Neural progenitor cell (in vitro differentiated cells): ENCODE data around the gene PKD1L1. TPM values are rescaled to one million over a fixed set of nuclear protein-coding genes. Genes with fewer than 3 reads are reported as not detected.

Experiments
- DNase-seq: peaks from one replicate; pipeline ENCODE4 v3.0.0-alpha.2; 2016; ENCODE audit warnings: low spot score
- H2AFZ ChIP-seq: fragments of 200-600 bp; sonication (generic); replicated peaks from 2 replicates; pipeline ENCODE4 v1.6.1; 2016; ENCODE audit warnings: antibody characterized with exemption
- H3F3A ChIP-seq: fragments of 200-600 bp; sonication (generic); 2 replicates; pipeline ENCODE4 v1.6.1; 2016; ENCODE audit warnings: antibody characterized with exemption, low read depth
- H3K27ac ChIP-seq: fragments of 200-600 bp; sonication (generic); 2 replicates; pipeline ENCODE4 v1.5.1; 2016; ENCODE audit warnings: mild to moderate bottlenecking
- H3K27me3 ChIP-seq: fragments of 200-600 bp; sonication (generic); 2 replicates; pipeline ENCODE4 v1.6.1; 2016; ENCODE audit warnings: mild to moderate bottlenecking, moderate library complexity
- H3K36me3 ChIP-seq: fragments of 200-600 bp; sonication (generic); 2 replicates; pipeline ENCODE4 v1.5.1; 2016
- H3K4me1 ChIP-seq: fragments of 200-600 bp; sonication (generic); 2 replicates; pipeline ENCODE4 v1.6.1; 2016; ENCODE audit warnings: mixed run types
- H3K4me2 ChIP-seq: fragments of 200-600 bp; sonication (generic); 2 replicates; pipeline ENCODE4 v1.6.1; 2016
- H3K4me3 ChIP-seq: fragments of 200-600 bp; sonication (generic); 2 replicates; pipeline ENCODE4 v1.5.1; 2016
- H3K79me2 ChIP-seq: fragments of 200-600 bp; sonication (generic); 2 replicates; pipeline ENCODE4 v1.6.1; 2016; ENCODE audit warnings: low read depth
- H3K9ac ChIP-seq: fragments of 200-600 bp; sonication (generic); 2 replicates; pipeline ENCODE4 v1.6.1; 2016
- H3K9me3 ChIP-seq: fragments of 200-600 bp; sonication (generic); 2 replicates; pipeline ENCODE4 v1.5.1; 2016; ENCODE audit warnings: low read depth
- H4K20me1 ChIP-seq: fragments of 200-600 bp; sonication (generic); 2 replicates; pipeline ENCODE4 v1.6.1; 2016; ENCODE audit warnings: low read depth
- H3K27ac Mint-ChIP-seq: 3 replicates; pipeline ENCODE4 v1.8.0; 2021; ENCODE audit warnings: mixed read lengths
- H3K27me3 Mint-ChIP-seq: 2 replicates; pipeline ENCODE4 v1.8.0; 2022; ENCODE audit warnings: low read depth, mild to moderate bottlenecking, inconsistent platforms, moderate library complexity, mixed read lengths; ENCODE audit not compliant: insufficient read depth
- H3K36me3 Mint-ChIP-seq: 3 replicates; pipeline ENCODE4 v1.8.0; 2021; ENCODE audit warnings: mixed read lengths
- H3K4me1 Mint-ChIP-seq: 3 replicates; pipeline ENCODE4 v1.8.0; 2021; ENCODE audit warnings: mixed read lengths
- H3K4me3 Mint-ChIP-seq: 3 replicates; pipeline ENCODE4 v1.8.0; 2021; ENCODE audit warnings: mild to moderate bottlenecking, moderate library complexity, mixed read lengths
- H3K9me3 Mint-ChIP-seq: 3 replicates; pipeline ENCODE4 v1.8.0; 2020; ENCODE audit warnings: mixed read lengths
- CTCF ChIP-seq: fragments of 200-600 bp; sonication (generic); IDR thresholded peaks from 2 replicates; pipeline ENCODE4 v1.5.1; 2017; ENCODE audit warnings: antibody characterized with exemption, mild to moderate bottlenecking
- EZH2 ChIP-seq: fragments of 200-600 bp; sonication (generic); IDR thresholded peaks from 2 replicates; pipeline ENCODE4 v1.6.1; 2017; ENCODE audit warnings: antibody characterized with exemption, mild to moderate bottlenecking, moderate library complexity
- EZH2phosphoT487 ChIP-seq: fragments of 200-600 bp; sonication (generic); IDR thresholded peaks from 2 replicates; pipeline ENCODE4 v1.6.1; 2017; ENCODE audit warnings: antibody characterized with exemption
- total RNA-seq: library from RNA; depleted of rRNA; stranded (reverse); fragments of >200 nt; gene quantifications from 2 replicates; pipeline ENCODE4 v1.2.3, GENCODE V29; 2015; ENCODE audit warnings: low replicate concordance

PKD1L1 gene
- total RNA-seq, 1 donor from 2014 or later, result 0.07 TPM

GRCh38 chr7:47772492-47772891 lies 175.8 kb downstream of the PKD1L1 start:
- Histone ChIP-seq H3K79me2 (no peaks in the 10 kb centered on the region), H3F3A (peaks cover 3% of the 10 kb centered on the region), H3K27me3 (no peaks in the 10 kb centered on the region), H3K27ac (no peak overlapping the region), H2AFZ (no peak overlapping the region), H3K4me3 (no peak overlapping the region), H4K20me1 (no peaks in the 10 kb centered on the region), H3K9ac (no peak overlapping the region), H3K36me3 (no peaks in the 10 kb centered on the region), H3K4me2 (no peak overlapping the region), H3K4me1 (no peaks in the 10 kb centered on the region), H3K9me3 (no peaks in the 10 kb centered on the region)
- Mint-ChIP-seq H3K27ac (no peak overlapping the region), H3K27me3 (peaks cover 3% of the 10 kb centered on the region), H3K4me1 (peaks cover 6% of the 10 kb centered on the region), H3K9me3 (peaks cover 3% of the 10 kb centered on the region), H3K4me3 (no peak overlapping the region), H3K36me3 (peaks cover 3% of the 10 kb centered on the region)
- DNase-seq, result no peak
- TF ChIP-seq CTCF (no peak), EZH2phosphoT487 (no peak), EZH2 (no peak)

- no peaks in the 10 kb centered on the region for H3K9me3 ChIP-seq
- H3K4me1 ChIP-seq, result no peaks in the 10 kb centered on the region
- no peak overlapping the region for H3K27ac ChIP-seq
- H3K79me2 ChIP-seq, result no peaks in the 10 kb centered on the region
- no peak overlapping the region for H2AFZ ChIP-seq
- no peak for DNase-seq
- no peak for TF ChIP-seq EZH2
- TF ChIP-seq CTCF, result no peak
- no peak for TF ChIP-seq EZH2phosphoT487
- no peaks in the 10 kb centered on the region for H3K27me3 ChIP-seq
- peaks cover 4% of the 10 kb centered on the region for H3K9me3 Mint-ChIP-seq
- no peak overlapping the region for H3K4me3 Mint-ChIP-seq
- no peak overlapping the region for H3K27ac Mint-ChIP-seq
- peaks cover 6% of the 10 kb centered on the region for H3K4me1 Mint-ChIP-seq
- no peak overlapping the region for H3K9ac ChIP-seq
- H3F3A ChIP-seq, result peaks cover 3% of the 10 kb centered on the region
- no peak overlapping the region for H3K4me3 ChIP-seq
- H3K27me3 Mint-ChIP-seq, result peaks cover 3% of the 10 kb centered on the region
- no peaks in the 10 kb centered on the region for H4K20me1 ChIP-seq
- peaks cover 4% of the 10 kb centered on the region for H3K36me3 Mint-ChIP-seq
- no peaks in the 10 kb centered on the region for H3K36me3 ChIP-seq
- H3K4me2 ChIP-seq, result no peak overlapping the region
Observed at GRCh38 chr7:47771990-47772360, 176.3 kb downstream of the PKD1L1 start.

GRCh38 chr7:47771336-47771989 lies 176.8 kb downstream of the PKD1L1 start:
- Histone ChIP-seq H3K4me3 (no peak overlapping the region), H3K9me3 (no peaks in the 10 kb centered on the region), H3K79me2 (no peaks in the 10 kb centered on the region), H3K36me3 (no peaks in the 10 kb centered on the region), H3K4me1 (no peaks in the 10 kb centered on the region), H3F3A (peaks cover 3% of the 10 kb centered on the region), H3K4me2 (no peak overlapping the region), H3K27me3 (no peaks in the 10 kb centered on the region), H2AFZ (no peak overlapping the region), H4K20me1 (no peaks in the 10 kb centered on the region), H3K9ac (no peak overlapping the region), H3K27ac (no peak overlapping the region)
- Mint-ChIP-seq H3K27ac (no peak overlapping the region), H3K9me3 (peaks cover 4% of the 10 kb centered on the region), H3K27me3 (peaks cover 3% of the 10 kb centered on the region), H3K4me1 (peaks cover 6% of the 10 kb centered on the region), H3K4me3 (no peak overlapping the region), H3K36me3 (peaks cover 4% of the 10 kb centered on the region)
- TF ChIP-seq EZH2phosphoT487 (no peak), EZH2 (no peak), CTCF (no peak)
- no peak for DNase-seq
